IMR-90 (cell line): ENCODE results near the gene KCTD3. TPM values are rescaled to one million over a fixed set of nuclear protein-coding genes. Genes with fewer than 3 reads are reported as not detected.

Experiments
- ATAC-seq: fragments of 200-7000 bp; cut with Tn5 transposase; 2 replicates; pipeline ENCODE4 v1.9.1; 2020; ENCODE audit warnings: low read depth, mild to moderate bottlenecking, moderate library complexity
- BruUV-seq: library from RNA; stranded (reverse); fragments of 400-500 nt; replicated peaks from 2 replicates; lab custom pipeline; 2021; lab: Mats Ljungman, UMichigan
- CTCF ChIA-PET: fragments of 300-600 bp; formaldehyde crosslinking; extraction: SDS; loops from one replicate; lab custom pipeline; 2021; ENCODE audit warnings: antibody characterized with exemption; lab: Yijun Ruan, JAX
- POLR2A ChIA-PET: fragments of 300-600 bp; sonication (Branson Sonifier 250); formaldehyde crosslinking; loops from one replicate; lab custom pipeline; 2022; ENCODE audit warnings: antibody characterized with exemption; ENCODE audit not compliant: unreplicated experiment; lab: Charles Lee
- DNase-seq: peaks from one replicate; pipeline ENCODE4 v3.0.0; 2013
- H2AFZ ChIP-seq: replicated peaks from 2 replicates; pipeline ENCODE3; 2013; ENCODE audit warnings: low read length, mild to moderate bottlenecking; ENCODE audit not compliant: poor library complexity
- H2AK5ac ChIP-seq: 2 replicates; pipeline ENCODE4 v1.6.1; 2013; ENCODE audit warnings: low read depth, low read length, inconsistent platforms
- H2AK9ac ChIP-seq: replicated peaks from 2 replicates; pipeline ENCODE3; 2013; ENCODE audit warnings: mild to moderate bottlenecking, low read depth, low read length, moderate library complexity; ENCODE audit not compliant: poor library complexity
- H2BK120ac ChIP-seq: 2 replicates; pipeline ENCODE4 v1.6.1; 2013; ENCODE audit warnings: low read depth, low read length, inconsistent platforms
- H2BK15ac ChIP-seq: 3 replicates; pipeline ENCODE4 v1.6.1; 2013; ENCODE audit warnings: low read depth, low read length, inconsistent platforms
- H2BK20ac ChIP-seq: 2 replicates; pipeline ENCODE4 v1.6.1; 2013; ENCODE audit warnings: low read depth, mild to moderate bottlenecking, inconsistent platforms, low read length, moderate library complexity
- H2BK5ac ChIP-seq: 2 replicates; pipeline ENCODE4 v1.6.1; 2013; ENCODE audit warnings: mild to moderate bottlenecking, low read depth, low read length, inconsistent platforms; ENCODE audit not compliant: poor library complexity, severe bottlenecking
- H3K14ac ChIP-seq: replicated peaks from 2 replicates; pipeline ENCODE4 v1.6.1; 2013; ENCODE audit warnings: low read depth, low read length, inconsistent platforms
- H3K18ac ChIP-seq: 2 replicates; pipeline ENCODE4 v1.6.1; 2013; ENCODE audit warnings: low read depth, low read length, control low read depth
- H3K23ac ChIP-seq: 2 replicates; pipeline ENCODE4 v1.6.1; 2013; ENCODE audit warnings: low read depth, low read length, inconsistent platforms
- H3K27ac ChIP-seq: 2 replicates; pipeline ENCODE4 v1.5.1; 2013; ENCODE audit warnings: mild to moderate bottlenecking, control low read depth, low read length; ENCODE audit not compliant: insufficient read depth
- H3K27me3 ChIP-seq: 2 replicates; pipeline ENCODE4 v1.6.1; 2013; ENCODE audit warnings: low read length; ENCODE audit not compliant: control insufficient read depth, insufficient read depth
- H3K36me3 ChIP-seq: 2 replicates; pipeline ENCODE4 v1.6.1; 2013; ENCODE audit warnings: low read length, mixed read lengths; ENCODE audit not compliant: control insufficient read depth, insufficient read depth
- H3K4ac ChIP-seq: 2 replicates; pipeline ENCODE4 v1.6.1; 2013; ENCODE audit warnings: low read depth, low read length, inconsistent platforms
- H3K4me1 ChIP-seq: 2 replicates; pipeline ENCODE4 v1.6.1; 2013; ENCODE audit warnings: low read length, mixed read lengths; ENCODE audit not compliant: control insufficient read depth, insufficient read depth
- H3K4me2 ChIP-seq: 2 replicates; pipeline ENCODE4 v1.6.1; 2013; ENCODE audit warnings: low read depth, mild to moderate bottlenecking, control low read depth, low read length, moderate library complexity
- H3K4me3 ChIP-seq: 2 replicates; pipeline ENCODE4 v1.5.1; 2013; ENCODE audit warnings: low read depth, mild to moderate bottlenecking, control low read depth, low read length, moderate library complexity; ENCODE audit not compliant: insufficient read depth
- H3K56ac ChIP-seq: 2 replicates; pipeline ENCODE4 v1.6.1; 2013; ENCODE audit warnings: low read length, inconsistent platforms; ENCODE audit not compliant: insufficient read depth; ENCODE audit errors: extremely low read depth
- H3K79me1 ChIP-seq, 2 experiments: 2 replicates each; pipeline ENCODE4 v1.6.1; 2013; ENCODE audit warnings: low read length in 2 of 2, inconsistent platforms in 1 of 2, low read depth in 1 of 2
- H3K9ac ChIP-seq: 2 replicates; pipeline ENCODE4 v1.6.1; 2013; ENCODE audit warnings: low read depth, low read length, control low read depth
- H3K9me1 ChIP-seq: 2 replicates; pipeline ENCODE4 v1.6.1; 2013; ENCODE audit warnings: low read length, inconsistent platforms; ENCODE audit not compliant: insufficient read depth
- H3K9me3 ChIP-seq: 2 replicates; pipeline ENCODE4 v1.6.1; 2013; ENCODE audit warnings: low read length; ENCODE audit not compliant: control insufficient read depth, insufficient read depth
- H4K20me1 ChIP-seq: 2 replicates; pipeline ENCODE4 v1.6.1; 2013; ENCODE audit warnings: low read length, inconsistent platforms; ENCODE audit not compliant: insufficient read depth
- H4K5ac ChIP-seq: 2 replicates; pipeline ENCODE4 v1.6.1; 2013; ENCODE audit warnings: mild to moderate bottlenecking, low read depth, low read length, control low read depth
- H4K8ac ChIP-seq, 2 experiments: 2 replicates each; pipeline ENCODE4 v1.6.1; 2013; ENCODE audit warnings: low read depth in 2 of 2, low read length in 2 of 2, control low read depth in 1 of 2, inconsistent platforms in 1 of 2
- H4K91ac ChIP-seq: 2 replicates; pipeline ENCODE4 v1.6.1; 2013; ENCODE audit warnings: low read depth, low read length, inconsistent platforms; ENCODE audit not compliant: insufficient read depth
- CEBPB ChIP-seq: IDR thresholded peaks from 2 replicates; pipeline ENCODE4 v1.6.1; 2012; ENCODE audit warnings: low read depth, low read length, improper control_type of control experiment
- MAFK ChIP-seq: IDR thresholded peaks from 2 replicates; pipeline ENCODE4 v1.6.1; 2012; ENCODE audit warnings: low read depth, low read length, improper control_type of control experiment
- WGBS, 2 experiments: methylation state at CpG; one replicate each; pipeline versions ENCODE4 v1.1.5 to v1.1.7; 2013; ENCODE audit warnings: missing lambda C conversion rate in 2 of 2; ENCODE audit not compliant: insufficient read length in 1 of 2; ENCODE audit errors: extremely low coverage in 2 of 2; 5-methylcytosine and 5-hydroxymethylcytosine counted together
- dilution Hi-C: fragments of 300-500 bp; cut with HindIII; formaldehyde crosslinking; loops from one replicate; pipeline ENCODE4 v1.14.3; 2018; ENCODE audit warnings: low sequenced_read_pairs; ENCODE audit not compliant: unreplicated experiment
- in situ Hi-C: fragments of 300-500 bp; cut with MboI; formaldehyde crosslinking; loops from 3 replicates; pipeline ENCODE4 v1.14.3; 2019; ENCODE audit warnings: low sequenced_read_pairs, inconsistent platforms, mixed read lengths
- intact Hi-C: fragments of 100-400 bp; cut with micrococcal nuclease; formaldehyde crosslinking; loops from 2 replicates; pipeline ENCODE4 v1.10.0; 2022
- polyA plus RNA-seq, 3 experiments: library from polyadenylated mRNA; depleted of rRNA; stranded (reverse); fragments of >200 nt; gene quantifications; 2 replicates each; pipeline ENCODE4 v1.2.3, GENCODE V29; 2012; ENCODE audit warnings: low replicate concordance in 1 of 3
- total RNA-seq: library from RNA; depleted of rRNA; stranded (reverse); fragments of >200 nt; gene quantifications from 2 replicates; pipeline ENCODE4 v1.2.3, GENCODE V29; 2012

The KCTD3 gene
- total and polyA plus RNA-seq, 2 of the 4 experiments (the other 2 are of a cell fraction): 43.6 to 49.5 TPM

- Histone ChIP-seq H2BK15ac (no peak overlapping the region), H3K27me3 (no peaks in the 10 kb centered on the region; the same call in 1 of the 2 replicates), H3K14ac (no peak overlapping the region), H3K56ac (no peak overlapping the region), H3K9me3 (no peaks in the 10 kb centered on the region), H2AFZ (no peak overlapping the region), H4K5ac (no peak overlapping the region), H3K79me1 (no peaks in the 10 kb centered on the region), H3K4ac (no peak overlapping the region), H3K27ac (no peak overlapping the region), H4K91ac (no peak overlapping the region), H3K9ac (no peak overlapping the region), H3K4me2 (no peak overlapping the region), H3K4me1 (peaks cover 2% of the 10 kb centered on the region; the same call in 1 of the 2 replicates), H4K8ac (no peak overlapping the region), H2BK20ac (no peak overlapping the region), H3K4me3 (no peak overlapping the region), H2BK120ac (no peak overlapping the region), H2AK5ac (no peak overlapping the region), H4K20me1 (no peaks in the 10 kb centered on the region), H2BK5ac (no peak overlapping the region), H3K36me3 (no peaks in the 10 kb centered on the region), H3K18ac (no peak overlapping the region), H3K9me1 (no peaks in the 10 kb centered on the region), H2AK9ac (no peak overlapping the region), H3K23ac (no peak overlapping the region)
- TF ChIP-seq MAFK (peak; percentile 34; the same call in 1 of the 2 replicates), CEBPB (no peak)
- ChIA-PET POLR2A (no interaction called here), CTCF (no interaction called here)
- BruUV-seq: no TSS peak
- intact Hi-C loops (no loop called here), in situ Hi-C loops (no loop called here), dilution Hi-C loops (no loop called here)
- no CpG with 5 or more reads among the region's 2 CpGs for WGBS, 2 experiments
- ATAC-seq (no peak), DNase-seq (no peak)
Observed at GRCh38 chr1:215645861-215646260, 78.8 kb downstream of the KCTD3 start.
